Glutamatergic neuron (in vitro differentiated cells): ENCODE results near the gene BTG4. TPM values are rescaled to one million over a fixed set of nuclear protein-coding genes. Genes with fewer than 3 reads are reported as not detected.

Experiments
- DNase-seq: peaks from one replicate; pipeline ENCODE4 v3.0.0; 2022
- H3K27ac Mint-ChIP-seq: one replicate; pipeline ENCODE4 v1.8.0; 2020; ENCODE audit warnings: mild to moderate bottlenecking, mixed read lengths, inconsistent platforms; ENCODE audit not compliant: unreplicated experiment
- H3K27me3 Mint-ChIP-seq: one replicate; pipeline ENCODE4 v1.8.0; 2020; ENCODE audit warnings: mild to moderate bottlenecking, moderate library complexity, mixed read lengths, inconsistent platforms; ENCODE audit not compliant: unreplicated experiment
- H3K36me3 Mint-ChIP-seq: one replicate; pipeline ENCODE4 v1.8.0; 2020; ENCODE audit warnings: mild to moderate bottlenecking, mixed read lengths, inconsistent platforms; ENCODE audit not compliant: unreplicated experiment
- H3K4me1 Mint-ChIP-seq: one replicate; pipeline ENCODE4 v1.8.0; 2020; ENCODE audit warnings: mild to moderate bottlenecking, low read depth, mixed read lengths, inconsistent platforms; ENCODE audit not compliant: unreplicated experiment
- H3K4me3 Mint-ChIP-seq: one replicate; pipeline ENCODE4 v1.8.0; 2020; ENCODE audit warnings: mild to moderate bottlenecking, mixed read lengths, inconsistent platforms; ENCODE audit not compliant: unreplicated experiment
- H3K9me3 Mint-ChIP-seq: one replicate; pipeline ENCODE4 v1.8.0; 2020; ENCODE audit warnings: mild to moderate bottlenecking, moderate library complexity, mixed read lengths, inconsistent platforms; ENCODE audit not compliant: unreplicated experiment
- CTCF ChIP-seq: fragments of 200-600 bp; sonication (generic); IDR thresholded peaks from one replicate; pipeline ENCODE4 v1.5.0; 2021; ENCODE audit not compliant: partially characterized antibody, unreplicated experiment
- total RNA-seq: library from RNA; stranded (reverse); fragmentation: NEBNext Ultra II Directional; extraction: Animal tissue kit (Norgen Biotek cat#: 25700); gene quantifications from one replicate; pipeline ENCODE4 v1.2.1, GENCODE V29; 2021; ENCODE audit not compliant: unreplicated experiment

Gene BTG4
- total RNA-seq, 1 donor from 2014 or later = not detected

DNA sequence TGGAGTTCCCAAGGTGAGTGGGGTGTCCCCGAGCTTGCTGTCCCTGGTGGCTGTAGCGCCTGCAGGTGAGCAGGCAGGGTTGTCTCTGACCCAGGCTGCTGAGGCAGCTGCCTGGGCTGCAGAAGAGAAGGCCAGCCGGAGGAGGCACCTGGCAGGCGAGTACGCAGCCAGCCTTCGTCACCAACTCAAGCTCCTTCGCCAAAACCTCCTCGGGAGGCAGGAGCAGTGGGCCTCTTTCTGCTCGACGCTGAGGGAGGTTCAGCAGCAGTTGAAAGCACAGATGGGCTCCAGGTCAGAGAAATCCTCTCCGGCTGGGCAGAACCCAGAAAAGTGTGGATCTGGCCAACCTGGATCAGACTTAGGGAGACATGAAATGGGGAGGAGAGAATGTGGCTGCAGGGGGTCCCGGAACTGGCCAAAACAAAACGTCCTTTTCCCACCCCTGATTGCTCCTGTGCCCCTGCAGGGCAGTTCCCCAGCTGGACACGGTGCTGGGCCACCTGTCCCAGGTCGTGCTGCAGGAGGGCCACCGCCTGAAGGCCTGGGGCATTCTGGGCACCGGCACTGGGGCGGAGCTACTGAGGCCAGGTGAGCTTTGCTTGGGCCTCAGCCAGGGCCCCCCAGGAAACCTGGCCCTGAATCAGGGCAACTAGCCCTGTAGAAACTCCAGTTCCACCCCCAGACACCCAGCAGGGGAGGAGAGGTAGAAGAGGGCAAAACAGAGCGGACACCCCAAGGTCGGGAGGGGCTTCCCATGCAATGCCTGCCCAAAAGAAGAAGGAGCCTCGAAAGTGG lies 56.7 kb downstream of the BTG4 start:
- Mint-ChIP-seq H3K9me3 (peaks cover 4% of the 10 kb centered on the region), H3K4me3 (no peak overlapping the region)

GRCh38 chr11:111454561-111455192 lies 57.5 kb downstream of the BTG4 start:
- TF ChIP-seq CTCF = peak; percentile 64
- no peaks in the 10 kb centered on the region for H3K4me1 Mint-ChIP-seq
- H3K36me3 Mint-ChIP-seq = no peaks in the 10 kb centered on the region
- H3K9me3 Mint-ChIP-seq = peaks cover 4% of the 10 kb centered on the region
- DNase-seq = peak; percentile 74
- H3K4me3 Mint-ChIP-seq = no peak overlapping the region
- no peak overlapping the region for H3K27ac Mint-ChIP-seq
- no peaks in the 10 kb centered on the region for H3K27me3 Mint-ChIP-seq

More for the DNA sequence above, 56.7 kb downstream of the BTG4 start:
- DNase-seq = no peak
- no peaks in the 10 kb centered on the region for H3K36me3 Mint-ChIP-seq
- no peak overlapping the region for H3K27ac Mint-ChIP-seq
- H3K27me3 Mint-ChIP-seq = no peaks in the 10 kb centered on the region
- H3K4me1 Mint-ChIP-seq = no peaks in the 10 kb centered on the region
- no peak for TF ChIP-seq CTCF

DNA sequence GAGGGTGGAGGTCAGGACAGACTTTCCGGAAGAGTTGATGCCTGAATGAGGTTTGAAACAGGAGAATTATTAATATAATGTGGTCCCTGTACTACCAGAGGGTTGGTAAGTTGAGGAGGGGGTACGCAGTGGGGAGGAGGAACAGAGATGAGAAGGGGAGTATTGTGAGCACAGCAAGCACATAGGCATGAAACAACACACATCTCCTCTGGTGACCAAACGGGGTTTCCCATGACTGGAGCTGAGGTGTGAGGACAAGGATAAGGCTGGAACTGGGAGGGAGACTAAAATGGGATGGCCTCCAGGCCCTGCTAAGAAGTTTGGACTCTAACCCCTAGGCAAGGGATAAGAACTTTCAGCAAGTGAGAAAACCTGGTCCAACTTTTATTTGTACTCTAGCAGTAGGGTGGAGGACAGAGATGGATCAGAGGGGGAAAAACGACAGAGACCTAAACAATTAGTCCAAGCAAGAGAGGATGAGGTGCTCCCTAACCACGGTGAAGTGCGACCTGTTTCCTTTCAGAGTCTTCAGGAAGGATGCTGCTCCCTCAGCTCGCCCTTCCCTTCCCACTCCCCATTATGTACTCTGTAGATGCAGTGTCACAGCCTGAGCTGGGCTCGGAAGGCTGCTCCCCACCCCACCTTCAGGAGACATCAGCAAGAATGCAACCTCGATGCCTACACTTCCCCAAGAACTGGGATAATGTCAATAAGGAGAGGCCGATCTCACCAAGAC lies 59.2 kb downstream of the BTG4 start:
- no peak for DNase-seq
- Mint-ChIP-seq H3K4me1 (no peaks in the 10 kb centered on the region), H3K27me3 (peaks cover 2% of the 10 kb centered on the region), H3K4me3 (no peak overlapping the region), H3K9me3 (peaks cover 4% of the 10 kb centered on the region), H3K36me3 (no peaks in the 10 kb centered on the region), H3K27ac (no peak overlapping the region)
- TF ChIP-seq CTCF = no peak

DNA sequence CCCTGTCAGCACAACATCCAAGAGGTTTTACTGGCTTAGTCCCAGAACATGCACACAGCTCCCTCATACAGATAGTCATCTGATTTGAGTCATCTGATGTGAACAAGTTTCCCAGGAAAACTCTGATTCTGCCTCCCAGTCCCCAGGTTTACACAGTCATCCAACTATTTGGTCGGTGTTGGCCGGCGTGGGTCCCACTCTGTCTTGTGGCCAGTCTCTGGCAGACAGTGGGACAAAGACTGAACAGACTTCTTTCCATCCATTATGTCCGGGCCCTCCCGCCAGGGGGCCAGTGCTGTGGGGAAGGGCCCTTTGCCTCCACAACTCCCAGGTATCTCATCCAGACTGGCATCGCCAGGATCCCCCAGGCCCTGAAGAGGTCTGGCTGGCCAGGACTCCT lies 60.0 kb downstream of the BTG4 start:
- H3K4me3 Mint-ChIP-seq = no peak overlapping the region
- DNase-seq = no peak
- peaks cover 6% of the 10 kb centered on the region for H3K4me1 Mint-ChIP-seq
- no peak for TF ChIP-seq CTCF
- H3K9me3 Mint-ChIP-seq = peaks cover 4% of the 10 kb centered on the region
- H3K27ac Mint-ChIP-seq = no peak overlapping the region
- no peaks in the 10 kb centered on the region for H3K36me3 Mint-ChIP-seq
- peaks cover 4% of the 10 kb centered on the region for H3K27me3 Mint-ChIP-seq
